Measurements from ENCODE around the gene PHACTR4.

GRCh38 chr1:28428990-28429520 is 59.5 kb downstream of the PHACTR4 start:
- TF ChIP-seq ZSCAN18 (CRISPR knock-in tag; IDR thresholded peaks at IDR 0.05) (no peak), SP1 (CRISPR knock-in tag; conservative IDR thresholded peaks at IDR 0.05) (no peak), TP53 (CRISPR knock-in tag; IDR thresholded peaks at IDR 0.05) (no peak), CTCF (IDR thresholded peaks at IDR 0.05) (no peak), JUN (CRISPR knock-in tag; IDR thresholded peaks at IDR 0.05) (no peak), CREB1 (CRISPR knock-in tag; IDR thresholded peaks at IDR 0.05) (no peak), RELA (CRISPR knock-in tag; IDR thresholded peaks at IDR 0.05; ENCODE audit: borderline replicate concordance) (no peak), MYBL2 (CRISPR knock-in tag; IDR thresholded peaks at IDR 0.05) (no peak), ATF6 (CRISPR knock-in tag; IDR thresholded peaks at IDR 0.05) (no peak), NFYB (CRISPR knock-in tag; conservative IDR thresholded peaks at IDR 0.05; ENCODE audit: low read depth) (no peak)
